Mononuclear cell (primary cell): ENCODE measurements around the gene TCF19. TPM values are rescaled to one million over a fixed set of nuclear protein-coding genes. Genes with fewer than 3 reads are reported as not detected.
A peak's percentile ranks its signal among the peaks of the same experiment; 100 is the strongest.
"Not testable (repeated sequence)": the region's sequence is repeated elsewhere in the genome, so short reads cannot be mapped to it uniquely, and the experiment has no call there.

Source experiments
- H3K27me3 ChIP-seq: 2 replicates; pipeline ENCODE4 v1.6.0; 2011; ENCODE audit warnings: low read length, control low read depth; ENCODE audit not compliant: insufficient read depth
- H3K4me1 ChIP-seq: 2 replicates; pipeline ENCODE4 v1.5.1; 2011; ENCODE audit warnings: mild to moderate bottlenecking, low read length, control low read depth; ENCODE audit not compliant: insufficient read depth
- H3K4me3 ChIP-seq: 2 replicates; pipeline ENCODE4 v1.5.1; 2011; ENCODE audit warnings: mild to moderate bottlenecking, low read length, moderate library complexity
- H3K9me3 ChIP-seq: 2 replicates; pipeline ENCODE4 v1.5.1; 2011; ENCODE audit warnings: low read depth, mild to moderate bottlenecking, control low read depth, low read length
- total RNA-seq: library from RNA; depleted of rRNA; stranded (reverse); fragments of >200 nt; gene quantifications from one replicate; pipeline ENCODE4 v1.2.3, GENCODE V29; 2012

TCF19 gene
- total RNA-seq, 1 donor: 1.9 TPM

- H3K27me3 ChIP-seq, H3K9me3 ChIP-seq, H3K4me3 ChIP-seq: not testable (repeated sequence)
- peaks cover 45% of the 10 kb centered on the region for H3K4me1 ChIP-seq
These were observed 37.1 kb downstream of the TCF19 start for GRCh38 chr6:31195308-31195979.

- not testable (repeated sequence) for H3K9me3 ChIP-seq, H3K27me3 ChIP-seq
- H3K4me1 ChIP-seq: peaks cover 51% of the 10 kb centered on the region
- peak overlapping the region; percentile 98 for H3K4me3 ChIP-seq
These were observed 38.0 kb downstream of the TCF19 start for GRCh38 chr6:31196251-31197022.

GRCh38 chr6:31197559-31198305 is 39.3 kb downstream of the TCF19 start:
- Histone ChIP-seq H3K4me1 (peaks cover 64% of the 10 kb centered on the region), H3K27me3 (no peaks in the 10 kb centered on the region), H3K9me3 (no peaks in the 10 kb centered on the region), H3K4me3 (peak overlapping the region; percentile 98)

GRCh38 chr6:31199105-31199452 is 40.7 kb downstream of the TCF19 start:
- H3K4me3 ChIP-seq: peak overlapping the region; percentile 98
- H3K9me3 ChIP-seq, H3K27me3 ChIP-seq: not testable (repeated sequence)
- peaks cover 76% of the 10 kb centered on the region for H3K4me1 ChIP-seq

GRCh38 chr6:31202259-31203166 is 44.1 kb downstream of the TCF19 start:
- Histone ChIP-seq H3K9me3 (no peaks in the 10 kb centered on the region), H3K27me3 (no peaks in the 10 kb centered on the region), H3K4me1 (peaks cover 61% of the 10 kb centered on the region), H3K4me3 (peak overlapping the region; percentile 24)

GRCh38 chr6:31203345-31203979 is 45.1 kb downstream of the TCF19 start:
- Histone ChIP-seq H3K27me3 (no peaks in the 10 kb centered on the region), H3K4me3 (peak overlapping the region; percentile 57), H3K4me1 (peaks cover 59% of the 10 kb centered on the region), H3K9me3 (no peaks in the 10 kb centered on the region)

GRCh38 chr6:31204751-31205145 is 46.4 kb downstream of the TCF19 start:
- no peaks in the 10 kb centered on the region for H3K9me3 ChIP-seq
- peaks cover 57% of the 10 kb centered on the region for H3K4me1 ChIP-seq
- H3K27me3 ChIP-seq: no peaks in the 10 kb centered on the region
- H3K4me3 ChIP-seq: no peak overlapping the region

- H3K4me1 ChIP-seq: peaks cover 54% of the 10 kb centered on the region
- no peaks in the 10 kb centered on the region for H3K9me3 ChIP-seq
- H3K27me3 ChIP-seq: no peaks in the 10 kb centered on the region
- H3K4me3 ChIP-seq: no peak overlapping the region
These were observed 47.2 kb downstream of the TCF19 start for GRCh38 chr6:31205638-31206037.

GRCh38 chr6:31208506-31208905 is 50.1 kb downstream of the TCF19 start:
- Histone ChIP-seq H3K27me3 (no peaks in the 10 kb centered on the region), H3K4me3 (no peak overlapping the region), H3K4me1 (peaks cover 29% of the 10 kb centered on the region), H3K9me3 (no peaks in the 10 kb centered on the region)

GRCh38 chr6:31209137-31209536 is 50.7 kb downstream of the TCF19 start:
- Histone ChIP-seq H3K4me3 (no peak overlapping the region), H3K27me3 (no peaks in the 10 kb centered on the region), H3K9me3 (no peaks in the 10 kb centered on the region), H3K4me1 (peaks cover 25% of the 10 kb centered on the region)

GRCh38 chr6:31210123-31210522 is 51.7 kb downstream of the TCF19 start:
- H3K9me3 ChIP-seq: no peaks in the 10 kb centered on the region
- H3K4me1 ChIP-seq: peaks cover 17% of the 10 kb centered on the region
- no peaks in the 10 kb centered on the region for H3K27me3 ChIP-seq
- H3K4me3 ChIP-seq: no peak overlapping the region

- Histone ChIP-seq H3K9me3 (peaks cover 3% of the 10 kb centered on the region), H3K27me3 (no peaks in the 10 kb centered on the region), H3K4me3 (no peak overlapping the region), H3K4me1 (peaks cover 25% of the 10 kb centered on the region)
These were observed 52.5 kb downstream of the TCF19 start for GRCh38 chr6:31210741-31211532.
